HUDEP-2 (cell line): ENCODE data around the gene ANKRD6.

Experiments
- DNase-seq, 76 experiments: peaks; one replicate each; lab custom pipeline; 2025; ENCODE audit not compliant: unreplicated experiment in 76 of 76; lab: John Stamatoyannopoulos, UW

Gene ANKRD6

DNA sequence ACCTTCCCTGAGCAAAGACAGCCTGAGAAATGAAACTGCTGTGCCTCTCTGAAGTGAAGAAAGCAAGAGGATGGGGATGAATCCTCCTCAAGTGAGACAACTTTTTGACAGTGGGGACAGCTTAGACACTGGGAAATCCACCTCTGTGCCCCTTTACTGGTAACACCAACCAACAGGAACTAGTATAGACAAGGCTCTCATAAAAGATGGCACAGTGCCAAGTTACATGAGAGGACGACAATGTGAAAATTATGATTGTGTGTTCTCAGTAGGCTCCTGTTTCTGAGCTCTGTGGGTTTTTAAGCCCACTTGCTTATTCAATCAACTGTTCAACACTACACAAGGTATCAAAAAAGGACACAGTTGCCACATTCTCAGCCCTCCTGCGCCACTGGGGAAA lies 247.2 kb downstream of the ANKRD6 start:
- DNase-seq: no peak

DNA sequence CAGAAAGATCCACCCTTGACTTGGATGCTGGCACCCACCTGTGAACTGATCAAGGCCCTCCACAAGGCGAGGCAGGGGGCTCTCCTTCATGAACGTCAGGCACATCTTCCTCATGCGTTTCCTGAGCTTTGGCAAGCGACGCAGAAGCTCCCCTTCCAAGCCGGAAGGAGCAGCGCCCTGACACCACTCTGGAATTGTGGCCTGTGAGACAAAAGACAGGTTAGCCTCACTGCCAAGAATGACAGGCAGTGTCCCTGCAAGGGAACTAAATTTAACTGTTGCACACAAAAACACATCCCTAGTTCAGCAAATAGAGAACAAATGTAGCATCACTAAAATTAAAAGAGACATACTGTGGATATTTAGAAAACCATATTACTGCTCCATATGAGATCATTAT lies 247.6 kb downstream of the ANKRD6 start:
- DNase-seq: no peak

DNA sequence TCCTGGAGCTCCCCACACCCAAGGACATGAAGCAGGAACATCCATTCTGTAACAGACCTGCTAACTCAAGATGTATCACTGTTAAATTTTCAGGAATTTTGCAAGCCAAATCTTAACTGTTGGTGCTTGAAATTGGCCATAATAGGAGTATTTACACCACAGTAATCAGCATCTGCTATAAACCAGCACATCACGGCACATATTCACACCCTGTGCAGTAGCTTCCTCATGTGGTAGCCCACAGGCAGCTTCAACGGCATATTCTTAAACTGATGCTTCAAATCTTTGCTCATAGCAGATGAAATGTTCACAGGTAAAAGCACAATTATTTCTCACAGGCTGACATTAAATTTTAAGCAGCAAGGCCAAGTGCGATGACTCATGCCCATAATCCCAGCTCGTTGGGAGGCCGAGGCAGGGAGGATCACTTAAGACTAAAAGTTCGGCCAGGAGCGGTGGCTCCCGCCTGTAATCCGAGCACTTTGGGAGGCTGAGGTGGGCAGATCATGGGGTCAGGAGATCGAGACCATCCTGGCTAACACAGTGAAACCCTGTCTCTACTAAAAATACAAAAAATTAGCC lies 249.1 kb downstream of the ANKRD6 start:
- DNase-seq: no peak

DNA sequence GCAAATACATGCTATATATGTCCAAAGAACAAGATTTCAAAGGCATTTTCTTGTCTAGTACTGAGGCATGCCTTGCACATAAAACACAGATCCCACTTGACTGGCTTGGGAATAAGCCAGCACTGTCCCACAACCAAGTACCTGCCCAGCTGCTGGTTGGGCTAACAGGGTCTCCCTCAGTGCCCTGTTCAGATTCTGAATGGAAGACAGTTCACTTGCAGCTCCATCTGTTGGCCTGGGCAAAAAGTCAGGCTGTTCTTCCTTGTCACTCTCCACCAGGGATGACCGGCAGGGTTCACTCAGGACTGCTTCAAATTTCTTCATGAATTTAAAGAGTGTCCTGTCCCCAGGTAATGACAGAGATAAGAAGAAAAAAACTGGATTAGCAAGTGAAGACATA lies 250.0 kb downstream of the ANKRD6 start:
- no peak for DNase-seq
